Right lobe of liver (tissue), 6 donors: ENCODE data around the gene WNK1. TPM values are rescaled to one million over a fixed set of nuclear protein-coding genes. Genes with fewer than 3 reads are reported as not detected.

ENCODE experiments used
- ATAC-seq, 4 donors: fragments of 200-7000 bp; cut with Tn5 transposase; one replicate each; pipeline ENCODE4 v1.9.1; 2020; ENCODE audit warnings: mild to moderate bottlenecking in 4 of 4, moderate library complexity in 4 of 4
- DNase-seq, 3 donors: peaks; one replicate each; pipeline ENCODE4 v3.0.0-alpha.2; 2020
- H3K27ac ChIP-seq, 3 donors: fragments of 200-600 bp; one replicate each; pipeline ENCODE4 v1.8.0; 2022
- H3K27me3 ChIP-seq, 2 donors: fragments of 200-600 bp; one replicate each; pipeline ENCODE4 v1.8.0; 2022
- H3K36me3 ChIP-seq, 4 donors: fragments of 200-600 bp; sonication (generic) in 1 of 4; one replicate each; pipeline versions ENCODE4 v1.5.1 to v1.8.0; 2017 to 2022; ENCODE audit warnings: control low read depth in 1 of 4
- H3K4me1 ChIP-seq, 4 donors: fragments of 200-600 bp; sonication (generic) in 1 of 4; one replicate each; pipeline versions ENCODE4 v1.5.1 to v1.8.0; 2017 to 2022; ENCODE audit warnings: control low read depth in 1 of 4
- H3K4me3 ChIP-seq, 3 donors: fragments of 200-600 bp; one replicate each; pipeline ENCODE4 v1.8.0; 2022
- H3K9me3 ChIP-seq, 4 donors: fragments of 200-600 bp; sonication (generic) in 1 of 4; one replicate each; pipeline versions ENCODE4 v1.5.1 to v1.8.0; 2017 to 2022; ENCODE audit warnings: control low read depth in 1 of 4
- POLR2A ChIP-seq: fragments of 450-650 bp; IDR thresholded peaks from one replicate; pipeline ENCODE4 v1.6.1; 2017; ENCODE audit warnings: antibody characterized with exemption, mild to moderate bottlenecking
- WGBS: methylation state at CpG from one replicate; pipeline ENCODE4 v1.1.6; 2018; ENCODE audit warnings: low coverage, low lambda C conversion rate; ENCODE audit not compliant: insufficient coverage; ENCODE audit errors: missing lambda C conversion rate; 5-methylcytosine and 5-hydroxymethylcytosine counted together
- intact Hi-C, 2 donors: fragments of 100-400 bp; cut with DNase I; formaldehyde crosslinking; loops; one replicate each; pipeline versions ENCODE4 v1.11.2 to v1.14.1; 2022
- total RNA-seq, 6 experiments: library from RNA; depleted of rRNA in 2 of 6; stranded (reverse); fragments of >200 nt in 2 of 6; fragmentation: NEBNext Ultra II Directional in 3 of 6; extraction: Animal tissue kit (Norgen Biotek cat#: 25700) in 3 of 6; gene quantifications; one replicate each; pipeline versions ENCODE4 v1.1.0 to v1.2.4, GENCODE V29; 2016 to 2023
- TF ChIP-seq, protein P1 (sequence below), 4 donors: fragments of 200-600 bp in 3 of 4; fragments of 450-650 bp in 1 of 4; IDR thresholded peaks; one replicate each; pipeline versions ENCODE4 v1.5.1 to v1.8.0; 2016 to 2022; ENCODE audit warnings: antibody characterized with exemption in 4 of 4, mild to moderate bottlenecking in 2 of 4
- donor health status: DM: no; HTN: yes; CAD: no.
- donor health status: DM: no; HTN: no; CAD: no.
- donor health status: DM: no; HTN: no; CAD: no.
- donor health status: DM: no; HTN: yes; CAD: no.
- donor health status: DM: no; HTN: yes; CAD: no.

WNK1 gene
- total RNA-seq, 6 experiments from 2014 or later: 72.0 to 115 (median 93.1) TPM

DNA sequence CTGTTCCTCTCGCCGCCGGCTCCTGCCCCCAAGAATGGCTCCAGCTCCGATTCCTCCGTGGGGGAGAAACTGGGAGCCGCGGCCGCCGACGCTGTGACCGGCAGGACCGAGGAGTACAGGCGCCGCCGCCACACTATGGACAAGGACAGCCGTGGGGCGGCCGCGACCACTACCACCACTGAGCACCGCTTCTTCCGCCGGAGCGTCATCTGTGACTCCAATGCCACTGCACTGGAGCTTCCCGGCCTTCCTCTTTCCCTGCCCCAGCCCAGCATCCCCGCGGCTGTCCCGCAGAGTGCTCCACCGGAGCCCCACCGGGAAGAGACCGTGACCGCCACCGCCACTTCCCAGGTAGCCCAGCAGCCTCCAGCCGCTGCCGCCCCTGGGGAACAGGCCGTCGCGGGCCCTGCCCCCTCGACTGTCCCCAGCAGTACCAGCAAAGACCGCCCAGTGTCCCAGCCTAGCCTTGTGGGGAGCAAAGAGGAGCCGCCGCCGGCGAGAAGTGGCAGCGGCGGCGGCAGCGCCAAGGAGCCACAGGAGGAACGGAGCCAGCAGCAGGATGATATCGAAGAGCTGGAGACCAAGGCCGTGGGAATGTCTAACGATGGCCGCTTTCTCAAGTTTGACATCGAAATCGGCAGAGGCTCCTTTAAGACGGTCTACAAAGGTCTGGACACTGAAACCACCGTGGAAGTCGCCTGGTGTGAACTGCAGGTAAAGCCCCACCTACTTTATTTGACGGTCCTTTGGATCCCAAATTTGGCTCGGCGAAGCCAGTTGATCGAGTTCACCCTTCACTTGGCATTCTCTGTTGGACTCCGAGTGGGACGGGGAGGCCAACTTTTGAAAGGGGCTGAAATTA lies 1.5 kb downstream of the WNK1 start:
- peak overlapping the region; percentile 74 to 81 (median 81) for H3K4me3 ChIP-seq
- WGBS: 0% methylated on average over 23 of the region's 63 CpGs
- H3K9me3 ChIP-seq: no peaks in the 10 kb centered on the region
- intact Hi-C loops: loop anchor here in 1 of 2 donors (5.0 kb wide), 1 partner anchor 182 kb away; no protein-coding TSS in a partner anchor
- DNase-seq (peak; percentile 65 to 79 (median 79)), ATAC-seq (peak; percentile 3 to 24 (median 16))
- TF ChIP-seq, protein P1, sequence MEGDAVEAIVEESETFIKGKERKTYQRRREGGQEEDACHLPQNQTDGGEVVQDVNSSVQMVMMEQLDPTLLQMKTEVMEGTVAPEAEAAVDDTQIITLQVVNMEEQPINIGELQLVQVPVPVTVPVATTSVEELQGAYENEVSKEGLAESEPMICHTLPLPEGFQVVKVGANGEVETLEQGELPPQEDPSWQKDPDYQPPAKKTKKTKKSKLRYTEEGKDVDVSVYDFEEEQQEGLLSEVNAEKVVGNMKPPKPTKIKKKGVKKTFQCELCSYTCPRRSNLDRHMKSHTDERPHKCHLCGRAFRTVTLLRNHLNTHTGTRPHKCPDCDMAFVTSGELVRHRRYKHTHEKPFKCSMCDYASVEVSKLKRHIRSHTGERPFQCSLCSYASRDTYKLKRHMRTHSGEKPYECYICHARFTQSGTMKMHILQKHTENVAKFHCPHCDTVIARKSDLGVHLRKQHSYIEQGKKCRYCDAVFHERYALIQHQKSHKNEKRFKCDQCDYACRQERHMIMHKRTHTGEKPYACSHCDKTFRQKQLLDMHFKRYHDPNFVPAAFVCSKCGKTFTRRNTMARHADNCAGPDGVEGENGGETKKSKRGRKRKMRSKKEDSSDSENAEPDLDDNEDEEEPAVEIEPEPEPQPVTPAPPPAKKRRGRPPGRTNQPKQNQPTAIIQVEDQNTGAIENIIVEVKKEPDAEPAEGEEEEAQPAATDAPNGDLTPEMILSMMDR (IDR thresholded peaks at IDR 0.05): no peak
- no peak for TF ChIP-seq POLR2A
- peaks cover 0 to 34% (median 10%) of the 10 kb centered on the region in 4 donors for H3K4me1 ChIP-seq
- no peaks in the 10 kb centered on the region for H3K27me3 ChIP-seq
- H3K36me3 ChIP-seq: no peaks in the 10 kb centered on the region
- peak overlapping the region; percentile 93 to 97 (median 94) for H3K27ac ChIP-seq

- peak overlapping the region; percentile 74 to 81 (median 81) for H3K4me3 ChIP-seq
- H3K9me3 ChIP-seq: no peaks in the 10 kb centered on the region
- ATAC-seq (no peak), DNase-seq (no peak)
- no peaks in the 10 kb centered on the region for H3K36me3 ChIP-seq
- peak overlapping the region; percentile 93 to 97 (median 94) for H3K27ac ChIP-seq
- H3K27me3 ChIP-seq: no peaks in the 10 kb centered on the region
- intact Hi-C loops: loop anchor here in 1 of 2 donors (5.0 kb wide), 1 partner anchor 182 kb away; no protein-coding TSS in a partner anchor
- no peak for TF ChIP-seq POLR2A
- TF ChIP-seq, protein P1 (IDR thresholded peaks at IDR 0.05): no peak
- 0% methylated on average over 5 of the region's 5 CpGs for WGBS
- peaks cover 0 to 39% (median 10%) of the 10 kb centered on the region in 4 donors for H3K4me1 ChIP-seq
These were observed 2.1 kb downstream of the WNK1 start for GRCh38 chr12:754473-754820.

DNA sequence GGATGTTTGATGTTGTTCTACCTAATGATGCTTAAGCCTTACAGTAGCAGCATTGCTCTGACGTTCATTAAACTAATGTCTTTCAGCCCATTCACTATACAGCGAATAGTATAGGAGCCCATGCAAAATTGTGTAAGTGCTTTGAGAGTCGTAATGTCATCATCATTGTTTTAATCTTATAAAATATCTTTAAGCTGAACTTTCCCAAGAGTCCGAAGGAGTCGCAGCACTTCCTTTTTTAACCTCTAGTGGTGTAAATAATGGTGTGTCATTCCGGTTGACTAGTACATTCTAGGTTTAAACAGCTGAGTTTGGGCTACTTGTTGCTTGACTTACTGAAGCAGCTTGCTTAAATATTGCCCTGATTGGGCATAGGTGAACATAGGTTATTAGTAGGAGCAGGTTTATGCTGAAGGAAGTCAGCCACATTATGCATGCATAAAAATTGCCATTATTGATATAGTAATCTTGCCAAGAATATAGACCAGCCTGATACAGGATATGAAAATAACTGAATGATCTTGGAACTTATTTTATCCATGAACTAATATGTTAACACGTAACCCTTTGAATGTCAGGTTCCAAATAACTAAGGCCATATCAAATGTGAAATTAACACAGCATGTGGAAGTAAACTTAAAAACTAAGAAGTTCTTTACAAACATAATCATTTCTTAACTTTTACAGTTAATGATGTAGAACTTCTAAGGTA lies 2.6 kb downstream of the WNK1 start:
- H3K36me3 ChIP-seq: no peaks in the 10 kb centered on the region
- ATAC-seq (no peak), DNase-seq (no peak)
- 0% methylated on average over 7 of the region's 7 CpGs for WGBS
- H3K27me3 ChIP-seq: no peaks in the 10 kb centered on the region
- peak overlapping the region; percentile 93 to 97 (median 94) for H3K27ac ChIP-seq
- intact Hi-C loops: loop anchor here in 1 of 2 donors (5.0 kb wide), 1 partner anchor 183 kb away; no protein-coding TSS in a partner anchor
- peak overlapping the region; percentile 74 to 81 (median 81) for H3K4me3 ChIP-seq
- H3K9me3 ChIP-seq: no peaks in the 10 kb centered on the region
- TF ChIP-seq POLR2A: no peak
- TF ChIP-seq, protein P1 (IDR thresholded peaks at IDR 0.05): peak; percentile 31 to 56 (median 40)
- H3K4me1 ChIP-seq: peaks cover 0 to 41% (median 10%) of the 10 kb centered on the region in 4 donors

GRCh38 chr12:759628-760027 lies 7.2 kb downstream of the WNK1 start:
- WGBS: 100% methylated on average over 1 of the region's 1 CpG
- ATAC-seq (no peak), DNase-seq (no peak)
- no peak overlapping the region for H3K4me3 ChIP-seq
- peaks cover 0 to 31% (median 7%) of the 10 kb centered on the region in 4 donors for H3K4me1 ChIP-seq
- H3K36me3 ChIP-seq: peaks cover 0 to 3% (median 0%) of the 10 kb centered on the region in 4 donors
- no peaks in the 10 kb centered on the region for H3K9me3 ChIP-seq
- intact Hi-C loops: no loop called here
- H3K27ac ChIP-seq: no peak overlapping the region
- no peaks in the 10 kb centered on the region for H3K27me3 ChIP-seq
- no peak for TF ChIP-seq POLR2A
- TF ChIP-seq, protein P1 (IDR thresholded peaks at IDR 0.05): no peak
